K562 (cell line): ENCODE results near the gene BAIAP3. TPM values are rescaled to one million over a fixed set of nuclear protein-coding genes. Genes with fewer than 3 reads are reported as not detected.
A peak's percentile ranks its signal among the peaks of the same experiment; 100 is the strongest.

Experiments
- BHLHE40 ChIP-seq: IDR thresholded peaks from 2 replicates; pipeline ENCODE4 v1.6.1; 2011; ENCODE audit warnings: low read length, improper control_type of control experiment
- CAMTA2 ChIP-seq: fragments of 250-450 bp; sonication (Bioruptor Pico); conservative IDR thresholded peaks from 2 replicates; pipeline ENCODE4 v1.5.1; 2022
- E4F1 ChIP-seq: fragments of 250-450 bp; sonication (Bioruptor Pico); IDR thresholded peaks from 2 replicates; pipeline ENCODE4 v1.5.0; 2021; ENCODE audit warnings: mild to moderate bottlenecking, borderline replicate concordance
- ESRRA ChIP-seq: fragments of 450-650 bp; IDR thresholded peaks from 2 replicates; pipeline ENCODE4 v1.6.1; 2014; ENCODE audit warnings: low read depth, mild to moderate bottlenecking, moderate library complexity, borderline replicate concordance
- HINFP ChIP-seq: fragments of 450-650 bp; conservative IDR thresholded peaks from 2 replicates; pipeline ENCODE4 v1.6.1; 2016; ENCODE audit warnings: missing genetic modification characterization, low read depth, mild to moderate bottlenecking, control low read depth, missing compliant biosample characterization
- MYNN ChIP-seq, 2 experiments: sonication (generic); formaldehyde crosslinking in 1 of 2; IDR thresholded peaks; 2 replicates each; pipeline versions ENCODE4 v1.5.0 to v1.6.1; 2016 to 2020; ENCODE audit warnings: antibody characterized with exemption in 1 of 2, missing genetic modification reagents in 1 of 2
- NR2C1 ChIP-seq, 2 experiments: fragments of 450-650 bp; IDR thresholded peaks; 2 replicates each; pipeline ENCODE4 v1.6.1; 2017; ENCODE audit warnings: mild to moderate bottlenecking in 2 of 2, antibody characterized with exemption in 1 of 2, inconsistent platforms in 1 of 2, missing compliant biosample characterization in 1 of 2, missing genetic modification characterization in 1 of 2
- RFX5 ChIP-seq: IDR thresholded peaks from 2 replicates; pipeline ENCODE4 v1.6.1; 2011; ENCODE audit warnings: low read depth, mild to moderate bottlenecking, improper control_type of control experiment, low read length
- RNF2 ChIP-seq: sonication (generic); IDR thresholded peaks from 2 replicates; pipeline ENCODE4 v1.6.1; 2016
- ZNF23 ChIP-seq: fragments of 250-450 bp; sonication (Bioruptor Pico); IDR thresholded peaks from 2 replicates; pipeline ENCODE4 v1.4.0; 2020; ENCODE audit warnings: mild to moderate bottlenecking
- ZNF347 ChIP-seq: fragments of 450-650 bp; formaldehyde crosslinking; IDR thresholded peaks from 2 replicates; pipeline ENCODE4 v1.4.0; 2020; ENCODE audit warnings: low read depth, mild to moderate bottlenecking, moderate library complexity
- ZNF408 ChIP-seq: fragments of 250-450 bp; sonication (Bioruptor Pico); IDR thresholded peaks from 2 replicates; pipeline ENCODE4 v1.4.0; 2020; ENCODE audit warnings: low read depth, mild to moderate bottlenecking, moderate library complexity
- ZNF609 ChIP-seq: sonication (generic); formaldehyde crosslinking; IDR thresholded peaks from 2 replicates; pipeline ENCODE4 v1.8.1; 2023; ENCODE audit warnings: missing genetic modification reagents, mild to moderate bottlenecking, borderline replicate concordance
- polyA plus RNA-seq, 8 experiments: library from polyadenylated mRNA; depleted of rRNA in 4 of 8; stranded (reverse) in 5 of 8; unstranded in 3 of 8; fragments of >200 nt; fragmentation: Nextera tagmentation in 2 of 8; fragmentation: Illumina TruSeq in 1 of 8; extraction: Ambion mirVana in 2 of 8; extraction: Trizol in 1 of 8; gene quantifications; 2 replicates each; pipeline versions ENCODE4 v1.2.1 to v1.2.3, GENCODE V29; 2011 to 2014; ENCODE audit warnings: inconsistent platforms in 1 of 8, missing spikeins in 1 of 8
- total RNA-seq, 7 experiments: library from RNA; depleted of rRNA in 6 of 7; stranded (reverse); fragments of >200 nt in 6 of 7; fragmentation: Illumina TruSeq in 2 of 7; extraction: Trizol in 2 of 7; gene quantifications; 2 replicates each; pipeline versions ENCODE4 v1.2.1 to v1.2.3, GENCODE V29; 2011 to 2021; ENCODE audit warnings: low replicate concordance in 1 of 7
- TF ChIP-seq, protein P1 (sequence below): fragments of 450-650 bp; conservative IDR thresholded peaks from 2 replicates; pipeline ENCODE4 v1.6.1; 2016; ENCODE audit warnings: missing genetic modification characterization, low read depth, mild to moderate bottlenecking, missing compliant biosample characterization, moderate library complexity

The BAIAP3 gene
- total and polyA plus RNA-seq, 9 of the 15 experiments (the other 6 are each of a cell fraction or from before 2014, with no cell fraction given) = 0.03 to 4.5 (median 0.57) TPM; not detected in 1

- TF ChIP-seq HINFP = peak; percentile 93
- TF ChIP-seq MYNN (IDR thresholded peaks at IDR 0.05) = no peak
- no peak for TF ChIP-seq MYNN (CRISPR knock-in tag; IDR thresholded peaks at IDR 0.05)
- TF ChIP-seq NR2C1 (IDR thresholded peaks at IDR 0.05) = peak; percentile 30; the same call in 1 of the 2 replicates
- TF ChIP-seq NR2C1 (tag; IDR thresholded peaks at IDR 0.05) = peak; percentile 97
- TF ChIP-seq, protein P1, sequence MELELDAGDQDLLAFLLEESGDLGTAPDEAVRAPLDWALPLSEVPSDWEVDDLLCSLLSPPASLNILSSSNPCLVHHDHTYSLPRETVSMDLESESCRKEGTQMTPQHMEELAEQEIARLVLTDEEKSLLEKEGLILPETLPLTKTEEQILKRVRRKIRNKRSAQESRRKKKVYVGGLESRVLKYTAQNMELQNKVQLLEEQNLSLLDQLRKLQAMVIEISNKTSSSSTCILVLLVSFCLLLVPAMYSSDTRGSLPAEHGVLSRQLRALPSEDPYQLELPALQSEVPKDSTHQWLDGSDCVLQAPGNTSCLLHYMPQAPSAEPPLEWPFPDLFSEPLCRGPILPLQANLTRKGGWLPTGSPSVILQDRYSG (tag) = peak; percentile 100
- no peak for TF ChIP-seq ZNF609
- no peak for TF ChIP-seq RFX5
- peak; percentile 96 for TF ChIP-seq CAMTA2 (CRISPR knock-in tag)
- TF ChIP-seq BHLHE40 = no peak; the same call in 1 of the 2 replicates
- TF ChIP-seq ZNF347 (CRISPR knock-in tag) = peak; percentile 85; the same call in 1 of the 2 replicates
- TF ChIP-seq E4F1 (CRISPR knock-in tag) = peak; percentile 87; the same call in 1 of the 2 replicates
- TF ChIP-seq RNF2 = peak; percentile 50; the same call in 1 of the 2 replicates
- peak; percentile 97 for TF ChIP-seq ESRRA
- TF ChIP-seq ZNF408 (CRISPR knock-in tag) = no peak
- peak; percentile 80; the same call in 1 of the 2 replicates for TF ChIP-seq ZNF23 (CRISPR knock-in tag)
Observed at GRCh38 chr16:1293921-1294656, 39.4 kb upstream of the BAIAP3 start (continued).
